ENCODE results near the gene WSB1.

GRCh38 chr17:27354051-27354490, 60.2 kb downstream of the WSB1 start:
- TF ChIP-seq CTCF (tag by site-specific recombination; IDR thresholded peaks at IDR 0.05), result no peak
- no peak for TF ChIP-seq ZNF623 (tag by site-specific recombination; IDR thresholded peaks at IDR 0.05)

All from HEK293 (cell line).